GM21529 (cell line): ENCODE data around the gene ZNF503.

Source experiments
- ATAC-seq: cut with Tn5 transposase; IDR thresholded peaks from one replicate; pipeline ENCODE4 v1.9.1; 2021; ENCODE audit not compliant: unreplicated experiment

ZNF503 gene

DNA sequence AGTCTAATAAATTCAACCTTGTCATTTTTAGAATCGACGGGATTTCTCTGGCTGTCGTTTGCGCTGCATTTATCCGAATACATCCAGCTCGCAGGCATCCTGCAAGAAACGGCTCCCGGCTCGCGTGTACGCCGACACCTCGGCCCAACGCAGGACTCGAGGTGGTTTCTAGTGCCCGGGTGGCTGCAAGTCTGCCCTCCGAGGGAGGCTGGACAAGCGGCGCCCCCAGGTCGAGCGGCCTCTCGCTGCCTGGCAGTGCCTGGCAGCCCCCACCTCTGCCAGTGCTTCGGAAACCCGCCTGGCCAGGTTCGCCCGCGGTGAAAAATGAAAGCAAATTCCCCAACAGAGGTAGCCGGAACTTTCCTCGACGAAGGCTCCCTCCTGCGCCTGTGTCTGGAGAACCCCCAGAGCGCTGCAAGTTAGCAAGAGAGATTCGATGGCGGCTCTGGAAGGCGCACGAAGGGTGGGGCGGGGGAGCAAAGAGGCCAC lies 5.7 kb upstream of the ZNF503 start:
- ATAC-seq: no peak

DNA sequence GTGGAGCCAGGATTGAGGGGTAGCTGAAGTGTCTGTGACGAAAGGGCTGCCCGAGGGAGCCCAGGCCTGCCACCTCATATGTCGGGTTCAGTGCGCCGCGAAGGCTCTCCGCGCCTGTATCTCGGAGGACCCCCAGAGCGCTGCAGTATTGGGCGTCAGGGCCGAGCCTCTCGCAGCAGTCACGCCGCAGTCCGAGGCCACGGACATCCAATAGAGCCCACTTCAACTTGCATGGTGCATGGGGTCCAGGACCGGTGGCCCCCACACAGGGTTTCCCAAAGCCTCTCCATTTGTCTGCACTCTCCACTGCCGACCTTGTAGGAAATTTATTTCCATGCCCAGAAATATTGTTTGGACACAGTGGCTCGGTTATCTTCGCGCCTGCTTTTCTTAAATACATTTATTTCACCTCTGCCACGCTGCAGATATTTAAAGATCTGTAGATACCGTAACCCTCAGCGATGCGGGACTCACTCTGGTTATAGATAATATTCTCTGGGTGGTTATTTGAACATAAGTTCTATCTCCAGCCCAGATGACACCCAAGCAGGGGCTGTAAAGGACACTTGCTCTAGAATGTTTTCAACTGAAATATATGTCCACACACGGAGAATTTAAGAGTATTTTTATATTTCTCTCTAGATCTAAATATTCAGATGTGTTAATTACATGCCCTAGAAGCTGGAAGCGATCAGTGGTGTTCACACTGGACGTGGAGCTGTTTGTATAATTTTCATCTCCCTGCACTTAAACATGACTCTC lies 5.1 kb upstream of the ZNF503 start:
- no peak for ATAC-seq

DNA sequence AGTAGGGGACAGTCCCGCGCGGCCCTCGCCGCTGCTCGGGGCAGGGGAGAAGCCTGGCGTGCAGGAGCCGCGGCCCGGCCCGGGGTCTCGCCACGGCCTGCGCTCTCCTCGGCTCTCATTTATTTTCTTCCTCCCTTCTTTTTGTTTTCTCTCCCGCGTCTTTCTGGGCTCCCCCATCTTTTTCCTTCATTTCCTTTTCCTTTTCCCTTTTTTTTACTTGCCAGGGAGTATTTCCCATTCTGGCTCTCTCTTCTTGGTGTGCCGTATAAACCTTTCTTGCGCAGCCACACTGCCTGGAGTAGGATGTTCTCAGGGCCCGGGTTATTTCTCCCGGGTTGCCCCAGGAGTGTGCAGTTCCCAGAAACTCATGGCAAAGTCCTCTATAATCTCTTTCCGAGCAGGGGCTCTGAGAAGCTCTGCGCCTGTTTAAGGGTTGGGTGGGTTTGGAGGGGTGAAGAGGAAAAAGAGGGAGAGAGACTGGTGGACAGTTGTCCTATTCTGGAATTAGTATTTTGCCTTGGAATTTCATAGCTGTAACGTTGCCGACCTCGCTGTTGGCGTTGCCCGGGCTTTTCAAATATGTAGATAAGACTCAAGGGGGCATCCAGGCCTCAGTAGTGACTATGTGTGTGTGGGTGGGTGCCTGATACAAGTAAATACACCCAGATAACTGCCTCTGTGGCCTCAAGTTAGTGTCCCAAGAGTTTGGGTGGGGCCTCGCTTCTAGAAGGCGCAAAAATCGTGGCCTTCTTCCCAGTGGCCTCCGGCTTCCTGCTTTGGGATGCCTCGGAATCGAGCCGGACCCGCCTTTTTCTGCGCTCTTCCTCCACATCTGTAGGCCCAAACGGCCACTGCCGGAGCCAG lies 4.3 kb upstream of the ZNF503 start:
- ATAC-seq: no peak

DNA sequence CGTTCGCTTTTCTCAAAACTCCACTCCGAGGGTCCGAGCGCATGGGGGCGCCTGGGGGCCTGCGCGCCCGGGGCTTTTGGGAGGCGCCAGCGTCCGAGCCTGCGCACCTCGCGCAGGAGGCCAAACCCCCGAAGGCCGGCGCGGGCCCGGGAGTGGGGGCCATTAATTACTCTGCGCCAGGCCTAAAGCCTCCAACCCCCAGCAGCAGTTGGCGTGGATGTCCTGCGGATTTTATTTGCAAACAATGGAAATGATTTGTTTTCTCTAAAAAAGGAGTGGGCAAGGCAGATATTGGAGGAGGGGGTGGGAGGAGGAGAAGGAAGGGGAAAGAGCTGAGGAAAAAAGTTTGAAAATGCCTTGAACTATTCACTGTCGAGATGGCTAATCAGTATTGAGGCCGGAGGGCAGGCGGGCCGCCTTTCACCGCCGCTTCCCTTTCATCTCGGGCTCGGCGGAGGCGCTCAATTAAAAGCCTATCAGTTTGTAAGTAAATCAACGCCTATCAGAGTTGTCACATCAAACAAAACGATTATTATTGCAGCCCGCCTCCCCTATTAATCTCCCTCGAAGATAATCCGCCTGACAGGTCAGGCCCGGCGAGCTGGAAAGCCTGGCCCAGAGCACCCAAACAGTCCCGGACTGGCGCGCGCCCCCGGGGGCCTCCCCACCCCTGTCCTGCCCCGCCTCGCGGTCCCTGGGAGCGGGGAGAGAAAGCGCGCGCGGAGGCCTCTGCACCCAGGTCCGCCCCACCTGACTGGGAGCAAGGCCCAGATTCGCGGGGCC lies 3.4 kb upstream of the ZNF503 start:
- ATAC-seq: no peak

DNA sequence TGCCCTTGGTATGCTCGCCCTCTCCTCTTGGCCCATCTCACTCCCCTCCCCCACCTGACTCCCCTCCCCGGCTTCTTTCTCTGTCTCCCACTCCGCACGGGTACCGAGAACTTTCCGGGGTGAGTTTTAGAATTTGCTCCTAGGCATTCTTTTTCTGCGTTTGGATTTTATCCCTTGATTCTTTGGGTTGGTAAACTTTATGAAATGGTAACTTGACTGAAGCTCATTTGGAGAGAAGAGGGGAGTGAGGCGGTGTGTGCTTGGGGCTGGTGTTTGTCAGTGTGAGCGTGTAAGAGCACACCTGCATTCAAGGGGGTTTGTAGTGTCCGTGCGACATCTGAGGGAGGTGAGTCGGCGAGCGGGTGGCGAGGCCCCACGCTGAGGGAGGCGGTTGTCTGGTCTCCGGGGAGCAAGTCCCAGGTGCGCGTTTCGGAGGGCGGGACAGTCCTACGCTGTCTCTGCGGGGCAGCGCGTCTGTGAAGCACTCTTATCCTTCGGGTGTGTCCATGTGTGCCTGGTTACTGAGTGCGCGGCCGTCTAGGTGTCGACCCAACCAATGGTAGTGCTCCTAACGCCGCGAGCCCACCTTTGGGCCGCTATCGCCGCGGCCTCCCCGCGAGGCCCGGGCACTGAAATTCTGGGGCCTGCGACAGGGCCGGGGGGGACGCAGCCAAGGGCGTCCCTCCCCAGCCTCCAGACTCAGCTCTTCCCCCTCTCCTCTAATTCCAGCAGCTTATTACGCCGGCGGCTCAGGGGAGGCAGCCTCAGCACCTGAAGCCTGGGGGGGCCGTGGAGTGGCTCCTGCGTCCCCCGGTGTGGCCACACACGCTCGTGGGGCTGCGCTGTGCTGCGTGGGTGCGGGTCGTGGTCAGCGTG lies 2.6 kb upstream of the ZNF503 start:
- no peak for ATAC-seq

DNA sequence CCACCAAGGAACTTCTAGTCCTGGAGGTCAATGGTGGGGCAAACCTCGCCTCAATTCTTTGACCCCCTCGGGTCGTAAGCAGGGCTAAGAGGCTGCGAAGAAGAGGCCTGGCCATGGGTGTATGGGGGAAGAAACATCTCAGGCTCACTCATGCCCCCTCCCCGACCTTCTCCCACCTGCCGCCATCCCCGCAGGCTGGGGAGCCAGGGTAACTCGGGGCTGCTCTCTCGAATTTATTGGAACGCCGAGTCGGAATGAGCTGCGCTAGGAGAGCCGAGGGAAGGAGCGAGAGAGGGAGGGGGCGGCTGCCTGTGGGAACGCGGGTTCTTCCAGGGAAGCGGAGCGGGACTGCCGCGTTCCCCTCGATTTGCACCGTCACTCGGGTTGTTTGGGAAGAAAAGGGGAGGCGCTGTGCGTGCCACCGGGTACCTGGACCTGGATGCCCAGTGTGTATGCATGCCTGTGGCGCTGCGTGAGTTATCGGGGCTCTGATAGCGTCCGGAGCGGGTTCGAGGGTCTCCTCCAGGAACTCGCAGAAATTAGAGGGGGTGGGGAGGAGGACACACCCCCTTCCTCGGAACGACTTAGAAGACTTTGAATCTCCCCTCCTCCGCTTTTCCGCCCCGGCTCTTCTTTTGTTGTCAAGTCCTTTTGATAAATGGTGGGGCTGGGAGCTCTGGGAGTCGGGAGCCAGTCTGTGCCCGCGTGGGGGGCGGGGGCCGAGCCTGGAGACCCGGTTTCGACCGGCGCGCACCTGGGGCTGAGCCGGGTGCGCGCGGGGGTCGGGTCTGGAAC lies 1.8 kb upstream of the ZNF503 start:
- no peak for ATAC-seq

DNA sequence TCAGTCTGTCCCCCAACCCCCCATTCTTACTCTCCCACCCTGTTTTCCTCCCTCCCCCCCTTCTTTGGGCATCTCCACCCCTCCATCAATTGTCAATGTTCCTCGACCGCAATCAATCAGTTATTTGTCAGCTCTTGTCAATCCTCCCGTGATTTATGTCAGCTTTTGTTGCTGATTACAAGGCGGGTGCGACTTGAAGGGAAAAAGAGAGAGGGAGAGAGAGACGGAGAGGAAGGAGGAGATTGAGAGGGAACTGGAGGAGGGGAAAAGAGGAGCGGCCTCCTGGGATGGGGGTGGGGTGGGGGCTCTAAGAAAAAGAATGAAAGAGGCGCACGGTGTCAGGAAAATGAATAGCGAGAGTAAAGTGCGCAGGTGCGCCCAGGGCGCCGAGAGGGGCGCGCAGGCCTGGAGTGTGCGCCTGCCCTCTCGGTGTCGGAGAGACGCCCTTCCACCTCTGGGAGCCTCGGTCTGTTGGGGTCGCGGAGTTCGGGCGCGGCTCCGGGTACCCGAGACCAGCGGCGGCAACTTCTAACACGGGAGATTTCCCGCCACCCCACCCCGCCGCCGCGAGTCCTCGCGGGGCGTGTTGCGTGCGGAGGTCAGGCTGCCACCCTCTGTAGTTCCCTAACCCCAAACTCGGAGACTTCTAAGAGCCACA lies 1.1 kb upstream of the ZNF503 start:
- no peak for ATAC-seq

DNA sequence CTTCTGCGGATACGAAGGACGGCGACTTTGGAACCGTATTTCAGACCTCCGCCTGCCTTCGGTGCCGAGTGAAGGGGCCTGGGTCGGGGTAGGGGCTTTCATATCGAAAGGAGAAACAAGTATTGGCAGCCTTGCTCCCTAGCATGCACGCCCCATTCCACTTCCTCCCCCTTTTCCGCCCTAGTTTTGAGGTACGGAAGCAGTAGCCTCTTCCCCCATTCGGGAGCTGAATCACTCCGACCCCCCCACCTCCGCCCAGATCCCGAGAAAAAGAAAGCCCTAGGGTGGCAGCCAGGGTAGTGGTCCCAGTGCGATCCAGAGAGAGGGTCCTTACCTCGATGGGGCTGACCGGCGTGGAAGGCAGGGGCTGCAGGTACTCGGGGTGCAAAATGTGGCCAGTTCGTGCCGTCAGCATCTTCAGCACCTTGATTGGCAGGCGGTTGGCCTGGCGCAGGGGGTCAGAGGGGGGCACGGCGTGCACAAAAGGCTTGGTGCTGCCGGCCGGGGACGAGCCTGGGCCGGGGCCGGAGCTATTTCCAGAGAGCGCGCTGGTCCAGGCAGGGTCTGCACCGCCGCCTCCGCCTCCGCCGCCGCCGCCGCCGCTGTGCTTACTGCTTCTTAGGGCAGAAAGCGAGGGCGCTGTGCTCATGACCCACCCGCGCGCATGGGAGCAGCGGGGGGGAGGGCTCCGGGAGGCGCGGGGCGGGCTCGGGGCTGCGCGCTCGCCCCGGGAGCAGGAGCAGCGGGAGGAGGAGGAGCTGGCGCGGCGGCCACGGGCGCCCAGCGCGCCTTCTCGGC lies 594 bp downstream of the ZNF503 start:
- ATAC-seq: peak; percentile 12

DNA sequence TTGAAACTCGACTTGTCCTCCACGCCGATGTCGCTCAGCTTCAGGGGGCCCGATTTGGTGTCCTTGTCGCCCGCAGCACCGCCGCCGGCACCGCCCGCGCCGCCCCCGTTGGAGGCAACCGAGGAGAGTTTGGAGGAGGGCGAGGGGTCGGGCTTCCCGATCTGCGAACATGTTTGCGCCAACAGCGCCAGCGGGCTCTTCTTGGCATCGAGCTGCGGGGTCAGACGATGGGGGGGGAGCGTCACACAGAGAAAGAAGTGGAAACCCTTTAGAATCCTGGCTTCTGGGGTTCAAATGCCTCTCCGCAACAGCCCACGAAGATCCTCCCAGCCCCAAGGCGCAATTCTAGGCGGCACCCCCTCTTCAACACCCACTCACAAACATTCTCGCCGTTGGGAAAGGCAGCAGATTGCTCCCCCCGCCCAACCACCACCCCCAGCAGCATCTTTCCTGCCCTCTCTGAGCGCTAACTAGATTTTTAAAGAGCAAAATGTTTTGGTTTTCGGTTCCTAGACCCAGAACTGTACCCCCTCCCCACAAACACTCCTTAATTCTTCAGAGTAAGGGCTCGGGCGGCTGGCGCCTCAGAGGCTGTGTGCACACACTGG lies 1.3 kb downstream of the ZNF503 start:
- ATAC-seq: no peak

DNA sequence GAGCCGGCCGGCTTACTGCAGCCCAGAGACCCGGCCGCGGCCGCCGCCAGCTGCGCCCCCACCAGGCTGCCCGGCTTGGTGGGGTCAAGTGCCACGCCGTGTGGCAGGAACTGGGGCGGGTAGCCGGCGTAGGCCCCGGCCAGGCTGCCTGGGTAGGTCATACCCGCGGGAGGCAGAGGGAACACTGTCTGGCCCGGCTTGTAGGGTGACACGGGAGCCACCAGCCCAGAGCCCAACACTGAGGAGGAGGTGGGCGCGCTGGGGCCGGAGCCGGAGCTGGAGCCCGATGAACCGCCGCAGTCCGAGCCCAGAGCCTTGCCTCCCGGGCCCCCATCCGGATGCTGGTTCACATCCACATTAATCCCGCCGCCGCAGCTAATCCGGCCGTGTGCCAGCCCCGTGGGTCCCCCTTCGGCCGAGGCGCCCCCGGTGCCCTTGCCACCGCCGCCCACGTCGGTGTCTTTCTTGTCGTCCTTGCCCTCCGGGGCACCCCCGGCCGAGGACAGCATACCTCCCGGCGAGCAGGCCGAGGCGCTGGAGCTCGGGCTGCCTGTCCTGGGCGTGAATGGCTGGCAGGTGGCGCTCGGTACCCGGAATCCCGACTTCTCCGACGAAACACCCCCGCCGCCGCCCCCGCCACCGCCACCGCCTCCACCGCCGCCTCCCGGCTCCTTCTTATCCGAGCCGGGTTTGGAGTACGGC lies 2.0 kb downstream of the ZNF503 start:
- no peak for ATAC-seq

DNA sequence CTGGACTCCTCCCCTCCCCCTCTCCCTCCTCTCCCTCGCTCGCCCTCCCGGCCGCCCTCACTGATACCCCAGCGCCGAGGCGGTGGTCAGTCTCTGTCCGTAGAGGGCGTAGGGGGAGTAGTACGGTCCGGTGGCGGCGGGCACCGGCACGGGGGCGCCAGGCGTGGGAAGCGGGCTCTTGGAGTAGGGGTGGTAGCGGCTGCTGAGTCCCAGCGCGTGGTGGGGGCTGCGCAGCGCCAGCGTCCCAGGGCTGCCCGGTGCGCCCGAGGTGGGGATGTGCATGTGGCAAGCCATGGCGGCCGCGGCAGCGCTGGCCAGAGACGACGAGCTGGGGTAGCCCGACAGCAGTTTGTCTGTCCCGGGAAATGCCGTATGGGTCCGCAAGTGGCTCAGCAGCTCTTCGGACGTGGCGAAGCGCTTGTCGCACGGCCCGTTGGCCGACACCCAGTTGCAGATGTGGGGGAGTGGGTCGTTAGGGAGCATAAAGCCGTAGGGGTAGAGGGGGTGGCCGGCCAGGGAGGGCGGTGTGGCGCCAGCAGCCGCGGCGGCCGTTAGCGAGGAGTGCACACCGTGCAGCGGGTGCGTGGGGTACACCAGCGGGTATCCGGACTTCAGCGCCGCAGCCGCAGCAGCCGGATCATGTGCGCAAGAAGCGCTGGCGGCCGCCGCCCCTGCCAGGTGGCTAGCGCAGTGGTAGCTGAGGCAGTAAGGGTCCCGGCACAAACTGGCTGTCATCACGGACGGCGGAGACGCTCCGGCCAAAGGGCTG lies 2.7 kb downstream of the ZNF503 start:
- no peak for ATAC-seq

DNA sequence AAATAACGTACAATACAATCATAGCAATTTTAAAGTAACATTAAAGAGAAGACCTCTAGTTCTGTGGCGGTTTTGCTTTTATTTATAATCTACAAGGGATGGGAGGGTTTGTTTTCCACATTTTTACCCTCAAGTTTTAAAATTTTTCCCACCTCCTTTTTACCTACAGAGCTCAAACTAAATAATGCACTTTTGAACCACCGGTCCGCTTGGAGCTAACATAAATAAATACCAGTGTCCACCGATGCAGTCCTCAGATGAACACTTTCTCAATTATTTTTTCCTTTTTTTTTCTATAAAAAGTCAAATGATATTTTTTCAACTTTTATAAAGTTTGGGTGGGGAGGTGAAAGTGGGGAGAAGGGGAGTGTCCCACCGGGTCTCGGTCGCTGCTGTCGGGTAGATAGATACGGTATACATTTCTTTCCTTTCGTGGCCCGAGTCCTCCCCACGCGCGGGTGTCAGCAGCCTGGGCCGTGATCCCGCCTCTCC lies 3.3 kb downstream of the ZNF503 start:
- no peak for ATAC-seq

DNA sequence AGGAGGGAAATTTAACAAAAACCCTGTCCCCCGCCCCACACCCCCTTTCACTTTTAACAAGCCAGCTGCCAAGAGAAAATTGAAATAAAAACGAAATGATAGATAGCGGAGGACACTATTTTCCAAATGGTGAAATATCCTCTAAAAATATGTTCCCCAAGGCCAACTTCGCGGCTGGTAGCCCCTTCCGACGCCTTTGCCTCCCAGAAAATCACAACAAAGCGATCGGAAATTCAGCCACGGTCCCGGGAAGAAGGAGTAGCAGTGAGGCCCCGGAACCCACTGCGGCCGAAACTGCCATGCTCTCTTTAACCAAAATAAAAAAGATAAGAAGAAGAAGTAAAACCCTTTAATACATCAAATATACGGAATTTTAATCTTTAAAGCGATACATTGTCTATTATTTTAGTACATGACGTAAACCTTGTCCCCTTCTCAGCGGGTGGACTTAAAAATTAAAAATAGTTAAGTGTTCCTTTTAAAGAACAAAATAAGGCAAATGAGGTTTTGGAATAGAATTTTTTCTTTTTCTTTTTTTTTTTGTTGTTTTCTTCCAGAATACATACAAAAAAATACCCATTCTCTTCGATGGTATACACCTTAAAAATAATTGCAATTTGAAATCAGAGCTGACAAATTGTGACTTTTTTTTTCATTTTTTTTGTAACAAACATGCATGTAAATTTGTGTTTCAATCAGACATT lies 3.9 kb downstream of the ZNF503 start:
- ATAC-seq: no peak

DNA sequence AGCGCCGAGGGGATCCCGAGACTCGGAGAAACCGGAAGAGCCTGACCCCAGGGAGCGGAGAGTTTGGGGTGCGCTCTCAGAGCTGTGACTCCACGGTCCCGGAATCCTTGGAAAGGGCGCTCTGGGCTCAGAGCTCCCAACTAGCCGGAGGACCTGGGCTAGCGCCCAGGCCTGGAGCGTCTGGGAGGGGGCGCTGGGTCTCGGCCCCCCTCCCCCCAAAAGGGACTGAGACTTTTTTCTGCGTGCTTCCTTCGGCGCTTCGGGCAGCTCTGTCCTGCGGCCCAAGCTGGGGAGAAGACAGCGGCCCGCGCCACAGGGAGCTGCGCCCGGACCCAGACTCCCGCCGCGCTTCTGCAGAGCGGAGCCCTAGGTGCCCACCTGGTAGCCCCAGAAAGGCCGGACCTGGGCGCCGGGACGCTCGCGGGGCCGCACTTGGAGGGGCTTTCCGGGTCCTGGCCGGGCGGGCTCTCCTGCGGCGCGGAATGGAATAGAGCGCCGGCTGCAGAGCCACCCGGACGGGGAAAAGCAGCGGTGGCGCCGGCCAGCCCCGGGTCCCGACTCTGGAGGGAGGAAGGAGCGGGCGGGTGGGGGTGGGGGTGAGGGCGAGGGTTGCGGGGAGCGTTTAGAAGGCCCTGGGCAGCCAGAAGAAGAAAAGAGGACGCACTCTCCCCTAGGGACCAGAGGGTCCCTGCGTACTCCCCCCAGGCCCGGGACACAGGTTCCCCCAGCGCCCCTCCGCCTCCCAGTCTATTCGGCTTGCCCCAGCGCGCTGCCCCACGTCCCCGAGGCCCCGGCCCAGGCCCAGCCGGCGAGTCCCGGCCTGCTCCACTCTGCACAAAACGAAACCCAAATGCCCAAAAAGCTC lies 4.7 kb downstream of the ZNF503 start:
- ATAC-seq: no peak
